ENCODE results near the gene ZBTB8B.

Gene ZBTB8B

GRCh38 chr1:32464716-32465577 is at the start of gene ZBTB8B:
ZBTB8B (plus strand) TSS chr1:32465072; CDS start chr1:32470625, 5,553 bp downstream.
- TF ChIP-seq, protein P1, sequence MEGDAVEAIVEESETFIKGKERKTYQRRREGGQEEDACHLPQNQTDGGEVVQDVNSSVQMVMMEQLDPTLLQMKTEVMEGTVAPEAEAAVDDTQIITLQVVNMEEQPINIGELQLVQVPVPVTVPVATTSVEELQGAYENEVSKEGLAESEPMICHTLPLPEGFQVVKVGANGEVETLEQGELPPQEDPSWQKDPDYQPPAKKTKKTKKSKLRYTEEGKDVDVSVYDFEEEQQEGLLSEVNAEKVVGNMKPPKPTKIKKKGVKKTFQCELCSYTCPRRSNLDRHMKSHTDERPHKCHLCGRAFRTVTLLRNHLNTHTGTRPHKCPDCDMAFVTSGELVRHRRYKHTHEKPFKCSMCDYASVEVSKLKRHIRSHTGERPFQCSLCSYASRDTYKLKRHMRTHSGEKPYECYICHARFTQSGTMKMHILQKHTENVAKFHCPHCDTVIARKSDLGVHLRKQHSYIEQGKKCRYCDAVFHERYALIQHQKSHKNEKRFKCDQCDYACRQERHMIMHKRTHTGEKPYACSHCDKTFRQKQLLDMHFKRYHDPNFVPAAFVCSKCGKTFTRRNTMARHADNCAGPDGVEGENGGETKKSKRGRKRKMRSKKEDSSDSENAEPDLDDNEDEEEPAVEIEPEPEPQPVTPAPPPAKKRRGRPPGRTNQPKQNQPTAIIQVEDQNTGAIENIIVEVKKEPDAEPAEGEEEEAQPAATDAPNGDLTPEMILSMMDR (conservative IDR thresholded peaks at IDR 0.05; ENCODE audit: low read depth, low read length): no peak
- H4K20me1 ChIP-seq (ENCODE audit: insufficient read depth): no peaks in the 10 kb centered on the region
- H3K27me3 ChIP-seq (ENCODE audit: insufficient read depth, low read depth): no peaks in the 10 kb centered on the region
- no peak within 1 kb of the TSS for H2AFZ ChIP-seq (ENCODE audit: low read depth)
- H3K9ac ChIP-seq: no peak within 1 kb of the TSS
- no peaks in the 10 kb centered on the region for H3K4me1 ChIP-seq (ENCODE audit: low read depth, poor library complexity, severe bottlenecking)
- no peaks in the 10 kb centered on the region for H3K79me2 ChIP-seq (ENCODE audit: insufficient read depth, low read depth)
- no peak within 1 kb of the TSS for H3K4me2 ChIP-seq
- H3K27ac ChIP-seq: no peak within 1 kb of the TSS
- H3K36me3 ChIP-seq (ENCODE audit: insufficient read depth): no peaks in the 10 kb centered on the region
- H3K4me3 ChIP-seq (IDR thresholded peaks at IDR 0.05; ENCODE audit: insufficient read depth, low read depth, low read length): no peak within 1 kb of the TSS

DNA sequence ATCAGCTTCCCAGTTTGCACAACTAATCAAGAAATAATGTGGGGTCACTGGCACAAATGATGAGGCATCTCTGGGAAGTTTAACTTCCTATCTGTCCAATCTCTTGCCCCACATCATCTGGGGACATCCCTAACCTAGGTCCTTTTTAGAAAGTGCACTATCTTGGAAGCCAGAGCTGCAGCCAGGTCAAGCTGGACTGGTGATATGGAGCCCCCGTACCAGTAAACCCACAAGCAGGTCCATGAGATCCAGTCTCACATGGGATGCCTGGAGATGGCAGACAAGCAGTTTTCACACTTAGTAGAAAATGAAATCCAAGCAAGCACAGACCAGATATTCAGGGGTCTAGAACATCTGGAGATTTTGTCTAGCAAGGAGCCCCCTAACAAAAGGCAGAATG is 43.1 kb upstream of the ZBTB8B start:
- TF ChIP-seq, protein P1 (conservative IDR thresholded peaks at IDR 0.05; ENCODE audit: low read depth, low read length): no peak
- H3K27me3 ChIP-seq (ENCODE audit: insufficient read depth, low read depth): no peaks in the 10 kb centered on the region; the same call in 1 of the 2 replicates
- H3K27ac ChIP-seq: no peak overlapping the region
- no peak overlapping the region for H2AFZ ChIP-seq (ENCODE audit: low read depth)
- H3K4me3 ChIP-seq (IDR thresholded peaks at IDR 0.05; ENCODE audit: insufficient read depth, low read depth, low read length): no peak overlapping the region
- H3K79me2 ChIP-seq (ENCODE audit: insufficient read depth, low read depth): no peaks in the 10 kb centered on the region
- no peak overlapping the region for H3K9ac ChIP-seq
- H3K4me1 ChIP-seq (ENCODE audit: low read depth, poor library complexity, severe bottlenecking): no peaks in the 10 kb centered on the region
- no peaks in the 10 kb centered on the region for H3K36me3 ChIP-seq (ENCODE audit: insufficient read depth)
- no peak overlapping the region for H3K4me2 ChIP-seq
- H4K20me1 ChIP-seq (ENCODE audit: insufficient read depth): no peaks in the 10 kb centered on the region

GRCh38 chr1:32426489-32427255 is 38.2 kb upstream of the ZBTB8B start:
- H4K20me1 ChIP-seq (ENCODE audit: insufficient read depth): no peaks in the 10 kb centered on the region
- H3K4me3 ChIP-seq (IDR thresholded peaks at IDR 0.05; ENCODE audit: insufficient read depth, low read depth, low read length): no peak overlapping the region
- TF ChIP-seq, protein P1 (conservative IDR thresholded peaks at IDR 0.05; ENCODE audit: low read depth, low read length): no peak
- H2AFZ ChIP-seq (ENCODE audit: low read depth): no peak overlapping the region
- H3K27me3 ChIP-seq (ENCODE audit: insufficient read depth, low read depth): no peaks in the 10 kb centered on the region
- H3K36me3 ChIP-seq (ENCODE audit: insufficient read depth): no peaks in the 10 kb centered on the region
- H3K4me2 ChIP-seq: no peak overlapping the region
- no peaks in the 10 kb centered on the region for H3K79me2 ChIP-seq (ENCODE audit: insufficient read depth, low read depth)
- H3K27ac ChIP-seq: no peak overlapping the region
- peaks cover 33% of the 10 kb centered on the region for H3K4me1 ChIP-seq (ENCODE audit: low read depth, poor library complexity, severe bottlenecking)
- no peak overlapping the region for H3K9ac ChIP-seq

DNA sequence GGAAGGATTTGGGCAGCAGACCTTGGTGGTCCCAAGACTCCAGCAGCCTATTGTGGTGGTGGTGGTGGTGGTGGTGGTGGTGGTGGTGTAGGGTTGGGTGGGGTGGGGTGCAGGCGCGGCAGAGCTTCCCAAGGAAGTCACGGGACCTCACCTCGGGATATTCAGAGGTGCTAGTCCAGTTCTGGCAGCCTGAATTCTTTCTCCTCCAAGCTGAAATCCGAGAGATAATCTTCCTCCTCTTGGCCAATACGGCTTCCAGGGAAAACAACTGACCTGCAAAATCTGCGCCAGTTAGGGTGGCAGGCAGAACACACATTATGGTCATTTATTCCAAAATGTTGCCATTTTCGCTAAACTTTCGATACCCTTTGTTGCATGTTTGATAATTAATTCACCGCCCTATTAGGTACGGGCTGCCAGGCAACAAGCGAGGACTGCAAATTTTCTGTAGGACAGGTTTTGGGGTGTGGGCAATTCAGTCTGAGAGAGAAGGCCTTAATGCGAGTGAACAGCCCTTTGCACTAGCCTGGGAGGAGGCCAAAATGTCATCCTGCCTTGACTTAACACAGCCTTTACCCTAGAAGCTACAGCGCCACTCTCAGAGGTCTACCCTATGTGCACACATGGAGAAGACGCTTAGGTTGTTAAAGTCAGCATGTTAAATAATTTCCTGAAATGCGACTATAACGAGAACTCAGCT is 37.5 kb upstream of the ZBTB8B start:
- Histone ChIP-seq H3K36me3 (ENCODE audit: insufficient read depth) (no peaks in the 10 kb centered on the region), H2AFZ (ENCODE audit: low read depth) (no peak overlapping the region), H3K27ac (no peak overlapping the region), H3K27me3 (ENCODE audit: insufficient read depth, low read depth) (no peaks in the 10 kb centered on the region), H3K79me2 (ENCODE audit: insufficient read depth, low read depth) (no peaks in the 10 kb centered on the region), H3K4me2 (no peak overlapping the region), H3K4me1 (ENCODE audit: low read depth, poor library complexity, severe bottlenecking) (peaks cover 40% of the 10 kb centered on the region), H3K9ac (no peak overlapping the region), H4K20me1 (ENCODE audit: insufficient read depth) (no peaks in the 10 kb centered on the region), H3K4me3 (IDR thresholded peaks at IDR 0.05; ENCODE audit: insufficient read depth, low read depth, low read length) (no peak overlapping the region)
- TF ChIP-seq, protein P1 (conservative IDR thresholded peaks at IDR 0.05; ENCODE audit: low read depth, low read length): no peak

Measured in KMS-11 (cell line).